Neutrophil (primary cell): ENCODE data around the gene KRTAP11-1.

Source experiments
- H3K27ac ChIP-seq: fragments of 200-600 bp; sonication (generic); 2 replicates; pipeline ENCODE4 v1.5.1; 2016; ENCODE audit warnings: mild to moderate bottlenecking, moderate library complexity
- H3K27me3 ChIP-seq: fragments of 200-600 bp; sonication (generic); 2 replicates; pipeline ENCODE4 v1.6.0; 2016; ENCODE audit warnings: mild to moderate bottlenecking
- H3K36me3 ChIP-seq: fragments of 200-600 bp; sonication (generic); 2 replicates; pipeline ENCODE4 v1.5.1; 2017
- H3K4me1 ChIP-seq, 2 experiments: fragments of 200-600 bp in 1 of 2; sonication (generic) in 1 of 2; 1 replicate in 1 of 2; 2 replicates in 1 of 2; pipeline versions ENCODE4 v1.5.1 to v1.6.1; 2013 to 2016; ENCODE audit warnings: low read depth in 1 of 2, low read length in 1 of 2, mild to moderate bottlenecking in 1 of 2, moderate library complexity in 1 of 2; ENCODE audit not compliant: control insufficient read depth in 1 of 2, insufficient read depth in 1 of 2
- H3K4me3 ChIP-seq, 2 experiments: fragments of 200-600 bp in 1 of 2; sonication (generic) in 1 of 2; 1 replicate in 1 of 2; 2 replicates in 1 of 2; pipeline ENCODE4 v1.5.1; 2013 to 2016; ENCODE audit warnings: low read depth in 1 of 2, low read length in 1 of 2, mild to moderate bottlenecking in 1 of 2, moderate library complexity in 1 of 2
- H3K9me3 ChIP-seq: fragments of 200-600 bp; sonication (generic); 2 replicates; pipeline ENCODE4 v1.5.1; 2016
- CTCF ChIP-seq: fragments of 200-600 bp; sonication (generic); IDR thresholded peaks from 2 replicates; pipeline ENCODE4 v1.5.1; 2016; ENCODE audit warnings: antibody characterized with exemption

KRTAP11-1 gene, protein sequence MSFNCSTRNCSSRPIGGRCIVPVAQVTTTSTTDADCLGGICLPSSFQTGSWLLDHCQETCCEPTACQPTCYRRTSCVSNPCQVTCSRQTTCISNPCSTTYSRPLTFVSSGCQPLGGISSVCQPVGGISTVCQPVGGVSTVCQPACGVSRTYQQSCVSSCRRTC

DNA sequence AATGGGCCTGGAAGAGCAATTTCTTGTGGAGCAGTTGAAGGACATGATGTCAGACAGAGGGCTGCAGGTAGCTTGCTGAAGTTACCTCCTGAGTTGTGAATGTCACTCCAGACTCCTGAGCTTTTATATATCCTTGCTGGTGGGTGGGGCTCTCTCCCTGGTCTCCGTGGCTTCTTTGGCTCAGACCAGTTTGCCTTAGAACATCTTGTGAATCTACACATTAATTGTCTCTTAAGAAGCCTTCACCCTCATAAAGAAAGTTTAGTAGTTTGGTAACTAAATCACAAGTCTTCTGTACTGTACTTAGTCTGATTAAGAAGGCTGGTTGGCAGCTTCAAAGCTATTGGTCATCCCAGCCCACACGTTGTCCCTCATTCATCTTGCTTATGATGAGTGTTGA lies at the start of gene KRTAP11-1:
TSS of gene KRTAP11-1 (minus strand) at position 101 of the 400 bp plus-strand sequence. CDS start at position 45, 56 bp downstream.
- TF ChIP-seq CTCF = no peak
- Histone ChIP-seq H3K27me3 (no peaks in the 10 kb centered on the region), H3K9me3 (no peaks in the 10 kb centered on the region), H3K36me3 (no peaks in the 10 kb centered on the region), H3K4me3 (no peak within 1 kb of the TSS), H3K4me1 (no peaks in the 10 kb centered on the region), H3K27ac (no peak within 1 kb of the TSS)

- Histone ChIP-seq H3K4me1 (no peaks in the 10 kb centered on the region), H3K9me3 (no peaks in the 10 kb centered on the region), H3K27ac (no peak overlapping the region), H3K4me3 (no peak overlapping the region), H3K36me3 (no peaks in the 10 kb centered on the region), H3K27me3 (no peaks in the 10 kb centered on the region)
- TF ChIP-seq CTCF = no peak
Measured at GRCh38 chr21:30924146-30924700, 42.8 kb upstream of the KRTAP11-1 start.

DNA sequence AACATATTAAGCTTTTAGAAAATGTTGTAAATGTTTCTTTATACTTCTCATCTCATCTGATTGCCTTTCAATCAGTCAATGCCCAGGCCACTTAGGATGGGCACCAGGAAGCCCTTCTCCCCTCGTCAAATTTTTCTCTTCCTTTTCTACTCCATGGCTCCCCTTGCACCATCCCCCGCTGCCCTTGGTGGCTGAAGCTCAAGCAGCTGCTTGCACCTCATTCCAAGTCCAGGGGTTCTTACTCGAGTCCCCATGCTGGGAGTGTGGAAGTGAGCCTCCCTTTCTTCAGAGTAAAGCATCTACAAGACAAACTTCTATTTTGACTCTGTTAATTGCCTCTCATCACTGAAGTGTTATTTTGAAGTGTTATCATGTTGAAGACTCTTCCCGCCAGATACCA lies 39.7 kb upstream of the KRTAP11-1 start:
- TF ChIP-seq CTCF = no peak
- no peaks in the 10 kb centered on the region for H3K4me1 ChIP-seq
- no peaks in the 10 kb centered on the region for H3K27me3 ChIP-seq
- no peak overlapping the region for H3K4me3 ChIP-seq
- no peaks in the 10 kb centered on the region for H3K9me3 ChIP-seq
- no peaks in the 10 kb centered on the region for H3K36me3 ChIP-seq
- no peak overlapping the region for H3K27ac ChIP-seq

DNA sequence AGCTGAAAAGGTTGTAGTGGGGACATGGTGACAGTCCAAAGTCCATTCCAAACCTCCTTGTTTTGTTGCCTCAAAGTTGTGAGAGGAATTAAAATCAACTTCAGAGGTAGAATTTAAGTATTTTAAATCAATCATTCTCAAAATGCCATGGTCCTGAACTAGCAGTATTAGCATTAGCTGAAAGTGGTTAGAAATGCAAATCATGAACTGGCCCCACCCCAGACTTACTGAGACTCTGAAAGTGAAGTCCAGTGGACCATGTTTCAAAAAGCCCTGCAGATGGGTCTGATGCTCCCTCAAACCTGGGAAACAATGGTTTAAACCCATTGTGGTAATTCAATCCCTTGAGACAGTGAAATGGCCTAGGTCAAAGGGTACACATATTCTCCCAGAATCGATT lies 36.2 kb upstream of the KRTAP11-1 start:
- H3K4me3 ChIP-seq = no peak overlapping the region
- TF ChIP-seq CTCF = no peak
- no peak overlapping the region for H3K27ac ChIP-seq
- no peaks in the 10 kb centered on the region for H3K36me3 ChIP-seq
- no peaks in the 10 kb centered on the region for H3K4me1 ChIP-seq
- no peaks in the 10 kb centered on the region for H3K27me3 ChIP-seq
- H3K9me3 ChIP-seq = no peaks in the 10 kb centered on the region

DNA sequence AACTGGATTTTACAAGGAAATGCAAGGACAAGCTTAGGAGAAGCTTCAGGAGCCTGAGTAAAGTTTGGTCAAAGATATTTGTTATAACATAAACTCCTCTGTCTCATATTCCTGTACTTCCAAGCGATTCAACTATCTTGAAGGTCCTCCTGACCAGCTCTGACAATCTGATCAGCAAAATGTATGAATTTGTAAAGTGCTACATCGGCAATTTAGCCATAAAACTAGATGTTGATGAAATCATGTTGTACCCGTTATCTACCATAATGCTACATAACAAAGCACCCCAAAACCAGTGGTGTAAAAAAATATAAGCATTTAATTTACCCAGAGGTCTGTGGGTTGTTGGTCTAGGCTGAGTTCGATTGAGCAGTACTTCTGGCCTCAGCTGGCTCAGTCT lies 19.5 kb upstream of the KRTAP11-1 start:
- Histone ChIP-seq H3K27me3 (no peaks in the 10 kb centered on the region), H3K27ac (no peak overlapping the region), H3K4me3 (no peak overlapping the region), H3K4me1 (no peaks in the 10 kb centered on the region), H3K9me3 (no peaks in the 10 kb centered on the region), H3K36me3 (no peaks in the 10 kb centered on the region)
- no peak for TF ChIP-seq CTCF
